Sigmoid colon (tissue), 7 donors: ENCODE measurements around the gene SND1. TPM values are rescaled to one million over a fixed set of nuclear protein-coding genes. Genes with fewer than 3 reads are reported as not detected.

ENCODE experiments used
- DNase-seq: peaks from one replicate; pipeline ENCODE4 v3.0.0-alpha.2; 2019
- H3K27ac ChIP-seq, 4 donors: fragments of 200-600 bp; sonication (generic); one replicate each; pipeline ENCODE4 v1.5.1; 2016 to 2019; ENCODE audit warnings: mild to moderate bottlenecking in 1 of 4
- H3K27me3 ChIP-seq, 3 donors: fragments of 200-600 bp; sonication (generic); one replicate each; pipeline ENCODE4 v1.5.1; 2019; ENCODE audit warnings: mild to moderate bottlenecking in 1 of 3
- H3K36me3 ChIP-seq, 4 donors: fragments of 200-600 bp; sonication (generic); one replicate each; pipeline ENCODE4 v1.5.1; 2016 to 2019
- H3K4me1 ChIP-seq, 4 donors: fragments of 200-600 bp; sonication (generic); one replicate each; pipeline ENCODE4 v1.5.1; 2017 to 2019
- H3K4me3 ChIP-seq, 4 donors: fragments of 200-600 bp; sonication (generic); one replicate each; pipeline ENCODE4 v1.5.1; 2017 to 2019; ENCODE audit warnings: mild to moderate bottlenecking in 2 of 4, moderate library complexity in 1 of 4
- H3K9me3 ChIP-seq, 4 donors: fragments of 200-600 bp in 3 of 4; sonication (generic) in 3 of 4; one replicate each; pipeline versions ENCODE4 v1.5.1 to v1.6.1; 2013 to 2019
- EP300 ChIP-seq, 4 donors: sonication (generic); formaldehyde crosslinking; IDR thresholded peaks; one replicate each; pipeline ENCODE4 v1.6.1; 2017; ENCODE audit warnings: antibody characterized with exemption in 4 of 4
- POLR2A ChIP-seq, 2 donors: fragments of 450-650 bp; IDR thresholded peaks; one replicate each; pipeline ENCODE4 v1.6.1; 2016; ENCODE audit warnings: antibody characterized with exemption in 2 of 2, mild to moderate bottlenecking in 2 of 2, moderate library complexity in 2 of 2
- POLR2AphosphoS5 ChIP-seq, 4 donors: sonication (generic); formaldehyde crosslinking; IDR thresholded peaks; one replicate each; pipeline ENCODE4 v1.6.1; 2017; ENCODE audit warnings: antibody characterized with exemption in 4 of 4
- WGBS, 2 donors: extraction: QIAGEN DNeasy Blood & Tissue Kit; methylation state at CpG; one replicate each; pipeline ENCODE4 v1.1.7; 2013; 5-methylcytosine and 5-hydroxymethylcytosine counted together
- intact Hi-C: fragments of 100-400 bp; cut with DNase I; formaldehyde crosslinking; loops from one replicate; pipeline ENCODE4 v1.15.1; 2023
- polyA plus RNA-seq, 3 donors: library from polyadenylated mRNA; stranded (reverse); fragments of 200-250 nt; gene quantifications; one replicate each; pipeline ENCODE4 v1.2.3, GENCODE V29; 2013
- total RNA-seq, 4 donors: library from RNA; depleted of rRNA; stranded (reverse); fragments of >200 nt; gene quantifications; one replicate each; pipeline ENCODE4 v1.1.0, GENCODE V29; 2016
- TF ChIP-seq, protein P1 (sequence below), 4 experiments: fragments of 450-650 bp in 3 of 4; fragments of 200-600 bp in 1 of 4; IDR thresholded peaks; one replicate each; pipeline ENCODE4 v1.5.1; 2016 to 2019; ENCODE audit warnings: antibody characterized with exemption in 4 of 4, mild to moderate bottlenecking in 3 of 4, moderate library complexity in 2 of 4
- donor health status: healthy with polysubstance abuse.
- donor health status: Bipolar disorder and iron deficiency.
- donor health status: healthy.

The SND1 gene
- total and polyA plus RNA-seq, 7 donors: 30.6 to 93.4 (median 71.3) TPM

DNA sequence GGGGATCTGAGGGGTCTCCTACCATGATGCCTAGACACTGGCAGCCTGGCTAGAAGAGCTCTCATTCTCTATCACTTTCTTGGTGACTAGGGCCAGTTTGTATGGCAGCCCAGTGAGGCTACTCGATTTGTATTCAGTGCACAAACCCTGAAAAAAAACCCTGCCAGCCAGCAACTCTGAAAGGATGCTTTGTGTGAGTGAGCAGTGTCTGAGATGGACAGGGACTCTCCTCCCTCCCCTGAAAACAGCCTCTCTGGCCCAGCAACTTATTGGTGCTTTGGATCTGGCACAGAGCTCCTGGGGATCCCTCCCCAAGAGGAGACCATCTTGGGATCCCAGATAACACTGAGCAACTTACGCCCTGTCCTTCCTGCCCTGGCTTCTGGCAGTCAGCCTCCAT is 390.0 kb downstream of the SND1 start:
- intact Hi-C loops: no loop called here
- 88 to 93% methylated on average over 2 of the region's 2 CpGs for WGBS, 2 donors
- no peaks in the 10 kb centered on the region for H3K36me3 ChIP-seq

DNA sequence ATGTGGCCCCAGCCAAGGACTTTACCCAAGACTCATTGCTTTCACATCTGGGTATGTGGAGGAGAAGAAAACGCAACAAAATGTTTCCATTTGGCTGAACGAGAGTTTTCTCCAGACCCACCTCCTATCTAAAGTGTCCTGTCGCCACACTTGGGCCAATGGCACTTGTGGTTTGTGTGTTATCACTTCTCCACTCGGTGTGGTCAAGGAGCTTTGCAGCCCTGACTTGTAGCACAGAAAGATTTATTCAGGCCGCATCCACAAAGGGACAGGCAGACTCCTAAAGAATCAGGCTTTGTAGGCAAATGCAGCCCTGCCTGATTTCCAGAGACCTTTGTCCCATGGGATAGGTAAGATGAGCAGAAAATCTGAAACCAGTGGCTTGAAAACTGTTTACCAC is 392.1 kb downstream of the SND1 start:
- no peak overlapping the region for H3K27ac ChIP-seq
- DNase-seq: no peak
- no peaks in the 10 kb centered on the region for H3K9me3 ChIP-seq
- no peaks in the 10 kb centered on the region for H3K36me3 ChIP-seq
- H3K27me3 ChIP-seq: no peaks in the 10 kb centered on the region
- TF ChIP-seq POLR2AphosphoS5 (IDR thresholded peaks at IDR 0.05) (no peak), EP300 (IDR thresholded peaks at IDR 0.05) (no peak), POLR2A (IDR thresholded peaks at IDR 0.05) (no peak)
- TF ChIP-seq, protein P1, sequence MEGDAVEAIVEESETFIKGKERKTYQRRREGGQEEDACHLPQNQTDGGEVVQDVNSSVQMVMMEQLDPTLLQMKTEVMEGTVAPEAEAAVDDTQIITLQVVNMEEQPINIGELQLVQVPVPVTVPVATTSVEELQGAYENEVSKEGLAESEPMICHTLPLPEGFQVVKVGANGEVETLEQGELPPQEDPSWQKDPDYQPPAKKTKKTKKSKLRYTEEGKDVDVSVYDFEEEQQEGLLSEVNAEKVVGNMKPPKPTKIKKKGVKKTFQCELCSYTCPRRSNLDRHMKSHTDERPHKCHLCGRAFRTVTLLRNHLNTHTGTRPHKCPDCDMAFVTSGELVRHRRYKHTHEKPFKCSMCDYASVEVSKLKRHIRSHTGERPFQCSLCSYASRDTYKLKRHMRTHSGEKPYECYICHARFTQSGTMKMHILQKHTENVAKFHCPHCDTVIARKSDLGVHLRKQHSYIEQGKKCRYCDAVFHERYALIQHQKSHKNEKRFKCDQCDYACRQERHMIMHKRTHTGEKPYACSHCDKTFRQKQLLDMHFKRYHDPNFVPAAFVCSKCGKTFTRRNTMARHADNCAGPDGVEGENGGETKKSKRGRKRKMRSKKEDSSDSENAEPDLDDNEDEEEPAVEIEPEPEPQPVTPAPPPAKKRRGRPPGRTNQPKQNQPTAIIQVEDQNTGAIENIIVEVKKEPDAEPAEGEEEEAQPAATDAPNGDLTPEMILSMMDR (IDR thresholded peaks at IDR 0.05): no peak
- H3K4me1 ChIP-seq: peaks cover 0 to 17% (median 12%) of the 10 kb centered on the region in 4 donors
- no peak overlapping the region for H3K4me3 ChIP-seq
- intact Hi-C loops: no loop called here
- WGBS, 2 donors: 74 to 86% methylated on average over 5 of the region's 5 CpGs

More for the DNA sequence above, 390.0 kb downstream of the SND1 start:
- Histone ChIP-seq H3K27me3 (no peaks in the 10 kb centered on the region), H3K4me1 (peaks cover 0 to 17% (median 12%) of the 10 kb centered on the region in 4 donors), H3K9me3 (no peaks in the 10 kb centered on the region), H3K27ac (no peak overlapping the region), H3K4me3 (no peak overlapping the region)
- DNase-seq: no peak
- TF ChIP-seq EP300 (IDR thresholded peaks at IDR 0.05) (no peak), POLR2A (IDR thresholded peaks at IDR 0.05) (no peak), POLR2AphosphoS5 (IDR thresholded peaks at IDR 0.05) (no peak)
- TF ChIP-seq, protein P1 (IDR thresholded peaks at IDR 0.05): no peak

DNA sequence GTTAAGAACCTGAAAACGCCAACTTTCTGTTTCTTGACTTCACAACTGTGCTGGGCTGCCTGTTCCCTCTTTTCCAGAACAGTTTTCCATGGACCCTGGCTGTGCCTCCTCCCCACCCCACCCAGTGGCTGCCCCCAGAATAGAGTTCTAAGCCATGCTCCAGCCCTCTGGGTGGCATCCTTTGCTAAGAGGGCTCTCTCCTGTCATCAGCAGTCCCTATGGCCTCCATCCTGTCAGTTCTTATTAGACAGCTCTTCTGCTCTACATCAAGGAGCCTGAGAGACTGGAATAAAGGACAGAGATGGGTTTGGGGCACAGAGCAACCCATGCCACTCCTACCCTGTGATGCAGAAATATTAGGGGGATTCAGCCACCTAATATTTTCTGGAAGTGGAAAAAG is 393.2 kb downstream of the SND1 start:
- DNase-seq: no peak
- H3K36me3 ChIP-seq: no peaks in the 10 kb centered on the region
- no peak overlapping the region for H3K4me3 ChIP-seq
- H3K9me3 ChIP-seq: no peaks in the 10 kb centered on the region
- intact Hi-C loops: loop anchor here (5.0 kb wide), 1 partner anchor 162 kb away; no protein-coding TSS in a partner anchor
- H3K27me3 ChIP-seq: no peaks in the 10 kb centered on the region
- H3K27ac ChIP-seq: no peak overlapping the region
- peaks cover 0 to 17% (median 12%) of the 10 kb centered on the region in 4 donors for H3K4me1 ChIP-seq
- TF ChIP-seq EP300 (IDR thresholded peaks at IDR 0.05) (no peak), POLR2A (IDR thresholded peaks at IDR 0.05) (no peak), POLR2AphosphoS5 (IDR thresholded peaks at IDR 0.05) (no peak)
- TF ChIP-seq, protein P1 (IDR thresholded peaks at IDR 0.05): no peak
- WGBS, 2 donors: 86 to 92% methylated on average over 1 of the region's 1 CpG

DNA sequence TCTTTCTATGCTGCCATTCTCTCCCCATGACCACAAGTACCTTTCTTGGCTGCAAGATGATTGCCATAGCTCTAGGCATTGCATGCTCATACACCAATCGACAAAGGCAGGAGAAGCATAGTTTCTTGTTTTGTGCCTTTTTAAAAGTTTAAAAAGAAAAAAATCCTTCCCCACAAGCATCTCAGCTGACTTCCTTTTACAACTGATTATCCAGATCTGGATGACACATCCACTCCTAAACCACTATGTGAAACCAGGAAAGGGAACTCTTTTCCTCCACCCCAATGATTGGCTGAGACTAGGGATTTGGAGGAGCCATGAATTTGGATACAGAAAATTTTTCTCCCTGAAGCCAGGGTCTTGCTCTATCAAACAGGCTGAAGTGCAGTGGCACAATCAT is 393.8 kb downstream of the SND1 start:
- TF ChIP-seq, protein P1 (IDR thresholded peaks at IDR 0.05): no peak
- no peak for TF ChIP-seq POLR2A (IDR thresholded peaks at IDR 0.05)
- no peak for TF ChIP-seq POLR2AphosphoS5 (IDR thresholded peaks at IDR 0.05)
- no peak for TF ChIP-seq EP300 (IDR thresholded peaks at IDR 0.05)
- intact Hi-C loops: loop anchor here (5.0 kb wide), 1 partner anchor 162 kb away; no protein-coding TSS in a partner anchor
- no peak overlapping the region for H3K4me3 ChIP-seq
- H3K36me3 ChIP-seq: no peaks in the 10 kb centered on the region
- no peak overlapping the region for H3K27ac ChIP-seq
- H3K4me1 ChIP-seq: peaks cover 0 to 16% (median 11%) of the 10 kb centered on the region in 4 donors
- no peaks in the 10 kb centered on the region for H3K9me3 ChIP-seq
- DNase-seq: no peak
- WGBS, 2 donors: 85 to 95% methylated on average over 1 of the region's 1 CpG
- H3K27me3 ChIP-seq: no peaks in the 10 kb centered on the region

DNA sequence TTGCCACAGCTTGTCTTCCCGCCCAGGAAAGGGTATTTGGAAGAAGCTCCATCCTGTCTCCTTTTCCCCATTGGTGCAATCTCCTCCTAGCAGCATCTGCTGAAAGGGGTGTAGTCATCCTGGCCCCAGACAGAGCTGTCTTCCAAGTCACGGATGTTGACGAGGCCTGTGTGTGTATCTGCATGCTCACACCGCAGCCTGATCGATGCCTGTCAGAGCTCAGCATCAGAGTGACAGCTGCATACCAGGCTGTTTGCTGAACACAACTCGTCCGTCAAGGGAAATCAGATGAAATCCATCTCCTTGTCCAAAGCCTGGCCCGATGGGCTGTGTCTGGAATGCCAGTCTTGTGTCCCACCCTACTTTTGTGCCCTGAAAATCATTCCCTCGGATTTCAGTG is 400.4 kb downstream of the SND1 start:
- no peaks in the 10 kb centered on the region for H3K4me1 ChIP-seq
- no peaks in the 10 kb centered on the region for H3K27me3 ChIP-seq
- H3K27ac ChIP-seq: no peak overlapping the region
- 95% methylated on average over 9 of the region's 9 CpGs for WGBS, 2 donors
- no peaks in the 10 kb centered on the region for H3K9me3 ChIP-seq
- intact Hi-C loops: no loop called here
- DNase-seq: no peak
- no peaks in the 10 kb centered on the region for H3K36me3 ChIP-seq
- H3K4me3 ChIP-seq: no peak overlapping the region
- no peak for TF ChIP-seq POLR2A (IDR thresholded peaks at IDR 0.05)
- TF ChIP-seq EP300 (IDR thresholded peaks at IDR 0.05): no peak
- TF ChIP-seq POLR2AphosphoS5 (IDR thresholded peaks at IDR 0.05): no peak
- TF ChIP-seq, protein P1 (IDR thresholded peaks at IDR 0.05): no peak
